Stimulated activated CD4-positive, alpha-beta T cell treated with anti-CD3 and anti-CD28 coated beads, Interleukin-2, amount 100 ng/mL, for 4 hours (primary cell): ENCODE data around the gene PAPPA2.
"Not testable (repeated sequence)": the region's sequence is repeated elsewhere in the genome, so short reads cannot be mapped to it uniquely, and the experiment has no call there.

ENCODE experiments used
- DNase-seq: peaks from one replicate; pipeline ENCODE4 v3.0.0-alpha.2; 2020; ENCODE audit warnings: low read depth

PAPPA2 gene

DNA sequence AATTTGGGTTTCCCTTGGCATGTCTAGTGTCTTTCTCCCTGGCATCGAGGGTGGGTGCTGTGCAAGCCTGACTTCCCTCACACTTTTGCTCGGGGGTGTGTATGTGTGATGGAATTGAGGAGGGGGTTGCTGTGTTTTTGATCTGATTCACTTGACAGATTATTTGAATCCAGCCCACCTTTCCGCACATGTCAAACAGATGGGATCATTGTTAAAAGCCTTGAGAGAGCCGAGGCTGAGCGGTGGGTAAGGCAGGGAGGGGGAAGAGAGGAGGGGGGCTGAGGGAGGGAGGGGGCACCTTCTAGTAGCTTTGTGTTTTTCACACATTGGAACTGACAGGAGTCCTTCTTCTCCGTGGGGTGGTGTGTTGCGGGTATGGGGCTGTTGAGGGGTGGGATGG lies 90.0 kb downstream of the PAPPA2 start:
- no peak for DNase-seq

DNA sequence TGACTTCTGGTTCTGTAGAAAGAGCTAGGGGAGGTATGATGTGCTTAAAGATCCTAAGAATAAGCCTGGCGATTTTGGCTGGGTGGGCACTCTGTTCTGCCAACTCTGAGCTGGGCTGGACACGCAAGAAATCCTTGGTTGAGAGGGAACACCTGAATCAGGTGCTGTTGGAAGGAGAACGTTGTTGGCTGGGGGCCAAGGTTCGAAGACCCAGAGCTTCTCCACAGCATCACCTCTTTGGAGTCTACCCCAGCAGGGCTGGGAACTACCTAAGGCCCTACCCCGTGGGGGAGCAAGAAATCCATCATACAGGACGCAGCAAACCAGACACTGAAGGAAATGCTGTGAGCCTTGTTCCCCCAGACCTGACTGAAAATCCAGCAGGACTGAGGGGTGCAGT lies 93.3 kb downstream of the PAPPA2 start:
- DNase-seq, result no peak

DNA sequence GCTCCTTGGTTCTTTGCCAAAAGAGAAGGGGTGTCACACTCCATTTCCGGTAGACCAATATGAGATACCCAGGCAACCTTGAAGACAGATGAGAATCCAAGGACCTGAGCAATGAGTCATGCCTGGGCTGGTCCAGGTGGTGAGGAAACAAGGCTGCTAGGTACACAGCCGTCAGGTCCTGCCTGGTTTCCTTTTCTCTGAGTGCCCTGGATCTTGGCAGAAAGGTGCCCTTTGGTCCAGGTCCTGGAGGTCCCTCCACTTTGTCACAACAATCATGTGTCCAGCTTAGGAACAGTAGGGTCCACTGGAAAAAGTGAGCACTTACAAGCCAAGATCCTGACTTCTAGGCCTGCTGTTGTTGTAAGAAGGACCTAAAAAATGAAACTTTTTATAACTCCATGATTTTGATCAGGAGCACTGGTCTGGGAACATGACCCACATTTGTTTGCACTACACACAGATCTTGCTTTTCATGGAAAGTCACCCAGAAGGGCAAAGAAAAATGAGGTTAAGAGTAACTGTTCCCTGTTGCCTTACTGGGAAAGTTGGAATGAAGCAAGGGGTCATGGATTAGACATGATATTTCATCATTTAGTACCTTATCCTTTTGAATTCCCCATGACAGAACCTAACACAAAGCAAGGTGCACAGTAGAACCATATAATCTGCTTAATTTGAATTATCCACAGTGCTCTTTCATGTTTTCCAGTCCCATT lies 94.7 kb downstream of the PAPPA2 start:
- DNase-seq, result no peak

DNA sequence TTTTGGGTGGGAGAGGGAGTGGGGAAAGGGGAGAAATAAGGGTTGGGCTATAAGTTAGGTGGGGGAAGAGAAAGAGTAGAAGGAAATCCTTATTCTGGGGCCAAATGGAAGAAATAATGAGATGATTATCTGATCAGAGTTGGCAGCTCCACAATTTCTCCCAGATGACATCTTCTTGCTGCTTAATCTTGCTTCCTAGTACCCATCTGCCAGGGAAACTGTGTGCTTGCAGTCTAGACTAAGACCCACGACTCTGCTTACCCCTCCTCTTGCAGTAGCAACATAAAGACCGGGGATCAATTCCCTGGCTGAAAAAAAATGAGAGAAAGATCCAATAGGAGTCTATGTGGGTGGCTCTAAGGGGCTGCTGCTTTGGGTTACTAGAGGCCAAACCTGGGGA lies 95.6 kb downstream of the PAPPA2 start:
- no peak for DNase-seq

DNA sequence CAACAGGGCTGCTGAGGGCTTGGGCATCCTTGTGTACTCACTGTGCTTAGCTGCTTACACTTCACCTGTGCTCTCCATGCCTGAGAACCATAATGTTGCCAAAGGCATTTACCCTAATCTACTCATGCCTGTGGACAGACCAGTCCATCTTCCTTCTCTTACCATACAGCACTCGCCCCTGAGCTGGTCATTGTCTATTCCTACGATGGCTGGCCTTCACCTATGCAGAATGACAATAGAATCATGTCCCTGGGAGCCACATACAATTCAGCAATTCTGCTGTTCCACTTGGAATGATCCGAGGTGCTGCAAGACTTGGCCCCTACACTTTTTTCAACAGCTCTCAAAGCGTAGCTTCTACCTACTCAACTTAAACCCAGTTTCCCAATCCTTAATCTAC lies 96.5 kb downstream of the PAPPA2 start:
- no peak for DNase-seq

DNA sequence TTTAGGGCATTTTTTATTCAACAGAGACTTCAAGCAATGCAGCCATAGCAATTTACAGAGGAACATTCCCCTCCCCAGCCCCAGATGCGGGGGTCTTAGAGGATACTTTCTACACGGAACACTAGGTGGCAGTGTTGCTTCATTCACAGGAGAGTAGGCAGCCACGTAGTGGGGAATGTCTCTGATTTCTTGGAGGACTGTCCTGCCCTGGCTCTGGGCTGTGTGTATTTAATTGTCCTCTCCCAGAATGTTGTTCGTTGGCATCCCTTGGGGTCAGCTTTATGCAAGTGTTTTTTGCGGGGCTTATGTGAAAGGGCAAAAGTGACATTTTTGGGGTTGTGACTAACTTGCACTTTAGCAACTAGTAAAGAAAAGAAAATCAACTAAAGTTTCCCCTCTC lies 96.9 kb downstream of the PAPPA2 start:
- DNase-seq, result no peak

DNA sequence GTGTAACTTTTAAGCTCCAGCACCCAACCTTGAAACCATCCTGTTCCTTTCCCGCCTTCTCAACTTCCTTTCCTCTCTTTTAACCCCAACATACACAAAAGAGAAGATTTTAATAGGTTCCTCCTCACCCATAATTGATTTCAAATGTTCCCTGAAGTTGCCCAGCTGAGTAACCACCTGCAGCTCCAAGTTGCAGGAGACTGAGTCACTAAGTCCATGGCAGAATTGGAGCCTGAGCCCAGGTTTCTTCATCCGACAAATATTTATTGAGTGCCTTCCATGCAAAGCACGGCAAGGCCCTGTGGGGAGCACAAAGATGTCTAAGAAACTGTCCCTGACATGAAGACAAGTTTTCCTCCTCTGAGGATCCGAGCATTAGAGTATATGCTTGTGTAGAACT lies 97.7 kb downstream of the PAPPA2 start:
- no peak for DNase-seq

DNA sequence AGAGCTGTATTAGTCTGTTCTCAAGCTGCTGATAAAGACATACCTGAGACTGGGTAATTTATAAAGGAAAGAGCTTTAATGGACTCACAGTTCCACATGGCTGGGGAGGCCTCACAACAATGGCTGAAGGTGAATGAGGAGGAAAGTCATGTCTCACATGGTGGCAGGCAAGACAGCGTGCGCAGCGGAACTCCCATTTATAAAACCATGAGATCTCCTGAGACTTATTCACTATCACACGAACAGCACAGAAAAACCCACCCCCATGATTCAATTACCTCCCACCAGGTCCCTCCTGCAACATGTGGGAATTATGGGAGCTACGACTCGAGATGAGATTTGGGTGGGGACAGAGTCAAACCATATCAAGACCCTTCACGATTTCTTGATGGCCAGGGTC lies 98.8 kb downstream of the PAPPA2 start:
- not testable (repeated sequence) for DNase-seq

DNA sequence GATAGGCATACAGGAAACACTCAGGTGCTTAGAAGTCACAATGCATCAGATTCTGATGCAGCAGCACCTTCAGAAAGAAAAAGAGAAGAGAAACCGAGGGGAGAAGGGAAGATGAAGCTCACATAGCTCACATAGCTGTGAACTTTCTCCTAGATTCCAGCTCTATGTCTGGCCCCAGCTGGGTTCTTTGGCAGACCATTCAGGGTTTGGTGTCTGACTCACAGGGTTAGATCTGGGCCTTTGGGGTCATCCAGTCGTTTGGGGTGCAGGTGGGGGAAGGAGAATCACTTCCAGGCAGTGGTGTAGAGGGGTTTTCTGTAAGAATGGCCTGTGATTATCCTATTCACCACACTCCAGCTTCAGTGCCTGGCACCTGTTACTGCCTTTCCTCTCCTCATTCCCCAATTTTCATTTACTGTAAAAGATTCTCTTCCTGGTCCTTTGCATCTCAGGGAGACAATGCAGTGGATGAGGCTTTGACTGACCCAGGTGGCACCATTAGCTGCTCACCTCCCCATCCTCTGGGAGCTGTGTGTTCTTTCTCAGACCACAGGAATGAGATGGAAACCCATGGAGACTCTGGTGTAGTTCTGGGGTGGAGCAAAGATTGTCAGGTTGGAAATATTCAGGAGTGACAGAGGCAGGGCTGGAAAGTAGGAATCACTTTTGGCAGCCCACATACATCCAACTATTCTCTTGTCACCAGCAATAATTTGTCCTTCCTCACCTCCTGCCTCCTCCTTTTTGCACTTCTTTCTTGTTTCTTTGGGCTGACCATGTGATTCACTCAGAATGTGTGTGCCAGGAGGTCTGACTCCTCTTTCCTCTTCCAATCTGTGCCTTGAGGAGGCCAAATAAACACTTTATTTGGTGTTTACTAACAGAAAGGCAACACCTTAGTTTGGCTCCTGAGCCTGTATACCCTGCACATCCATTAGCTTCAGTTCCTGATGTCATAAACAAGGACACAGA lies 103.3 kb downstream of the PAPPA2 start:
- DNase-seq, result no peak

DNA sequence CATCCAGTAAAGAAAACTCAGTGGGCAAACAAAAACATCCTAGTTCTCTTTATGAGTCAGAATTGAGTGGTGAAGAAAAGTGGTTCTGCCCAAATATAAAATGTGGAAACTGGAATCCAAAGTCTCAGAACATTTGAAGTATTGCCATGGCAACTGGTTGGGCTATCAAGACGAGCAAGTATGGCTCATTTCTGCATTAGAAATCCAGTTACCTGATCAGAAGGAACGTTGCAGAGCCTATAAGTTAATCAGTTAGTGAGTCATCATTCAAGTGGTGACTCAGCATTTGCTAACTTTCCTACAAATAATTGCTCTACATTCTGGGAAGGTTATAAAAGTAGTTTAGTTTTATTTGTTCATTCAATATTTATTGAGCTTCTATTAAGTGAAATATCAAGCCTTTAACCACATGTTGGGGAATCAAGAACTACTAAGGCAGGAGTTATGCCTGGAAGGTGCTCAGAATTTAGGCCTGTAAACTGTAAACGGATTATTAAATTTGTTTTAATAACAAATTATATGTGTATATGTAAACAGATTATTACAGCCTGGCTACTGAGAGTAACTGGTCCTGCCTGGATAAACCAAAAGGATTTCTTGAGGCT lies 104.3 kb downstream of the PAPPA2 start:
- DNase-seq, result no peak

DNA sequence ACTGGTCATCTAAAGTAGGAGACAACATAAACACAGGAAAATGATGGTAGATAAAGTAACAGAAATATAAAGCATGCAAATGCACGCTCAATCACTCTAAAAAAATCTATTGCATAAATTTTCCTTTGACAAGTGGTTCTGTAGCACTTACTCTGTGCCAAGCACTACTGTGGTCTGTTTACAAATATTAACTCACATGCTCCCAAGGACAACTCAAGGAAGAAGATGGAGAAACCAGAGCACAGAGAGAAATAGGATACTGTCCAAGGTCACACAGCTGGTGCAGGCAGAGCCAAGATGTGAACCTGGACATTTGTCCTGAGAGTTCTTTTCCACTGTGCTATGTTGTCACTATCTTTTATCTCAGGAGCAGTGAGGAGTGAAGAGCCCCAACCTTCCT lies 105.2 kb downstream of the PAPPA2 start:
- no peak for DNase-seq

DNA sequence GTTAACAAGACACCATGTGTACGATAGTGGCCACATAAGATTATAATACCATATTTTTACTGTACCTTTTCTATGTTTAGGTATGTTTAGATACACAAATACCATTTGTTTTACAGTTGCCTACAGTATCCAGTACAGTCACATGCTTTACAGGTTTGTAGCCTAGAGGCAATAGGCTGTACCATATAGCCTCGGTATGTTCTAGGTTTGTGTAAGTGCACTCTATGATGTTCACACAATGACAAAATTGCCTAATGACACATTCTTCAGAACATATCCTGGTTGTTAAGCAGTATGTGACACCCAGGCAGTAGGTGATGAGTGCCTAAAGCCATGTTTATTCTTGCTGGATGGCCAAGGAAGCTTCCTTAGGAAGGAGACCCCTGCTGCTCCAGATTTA lies 111.8 kb downstream of the PAPPA2 start:
- no peak for DNase-seq

DNA sequence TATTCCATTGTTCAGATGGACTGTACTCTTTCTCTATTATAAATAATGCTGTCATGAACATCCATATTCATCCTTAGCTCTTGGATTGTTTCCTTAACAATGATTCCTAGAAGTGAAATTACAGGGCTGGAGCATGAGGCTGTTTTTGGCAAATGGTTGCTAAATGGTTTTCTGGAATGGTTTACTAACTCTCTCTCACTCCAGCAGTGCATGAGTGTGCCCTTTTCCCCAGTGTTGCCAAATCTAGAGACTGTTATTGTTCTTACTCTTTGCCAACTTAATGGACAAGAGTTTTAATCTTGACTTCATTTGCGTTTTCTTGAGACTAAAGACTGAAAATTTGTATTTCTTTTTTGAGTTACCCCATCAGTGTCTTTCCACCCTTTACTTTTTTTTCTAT lies 113.0 kb downstream of the PAPPA2 start:
- DNase-seq, result no peak

DNA sequence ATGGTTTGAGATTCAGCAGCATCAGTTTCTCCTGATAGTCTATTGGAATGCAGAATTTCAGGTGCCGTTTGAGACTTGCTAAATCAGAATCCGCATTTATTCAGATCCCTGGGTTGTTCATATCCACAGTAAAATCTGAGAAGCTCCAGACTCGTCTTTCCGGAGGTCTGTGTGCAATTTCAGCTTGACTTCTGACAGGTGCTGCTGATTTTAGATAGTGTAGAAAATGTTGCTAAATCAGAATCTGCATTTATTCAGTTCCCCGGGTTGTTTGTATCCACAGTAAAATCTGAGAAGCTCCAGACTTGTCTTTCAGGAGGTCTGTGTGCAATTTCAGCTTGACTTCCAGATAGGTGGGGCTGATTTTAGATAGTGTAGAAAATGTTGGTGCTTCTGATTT lies 113.7 kb downstream of the PAPPA2 start:
- DNase-seq, result no peak

DNA sequence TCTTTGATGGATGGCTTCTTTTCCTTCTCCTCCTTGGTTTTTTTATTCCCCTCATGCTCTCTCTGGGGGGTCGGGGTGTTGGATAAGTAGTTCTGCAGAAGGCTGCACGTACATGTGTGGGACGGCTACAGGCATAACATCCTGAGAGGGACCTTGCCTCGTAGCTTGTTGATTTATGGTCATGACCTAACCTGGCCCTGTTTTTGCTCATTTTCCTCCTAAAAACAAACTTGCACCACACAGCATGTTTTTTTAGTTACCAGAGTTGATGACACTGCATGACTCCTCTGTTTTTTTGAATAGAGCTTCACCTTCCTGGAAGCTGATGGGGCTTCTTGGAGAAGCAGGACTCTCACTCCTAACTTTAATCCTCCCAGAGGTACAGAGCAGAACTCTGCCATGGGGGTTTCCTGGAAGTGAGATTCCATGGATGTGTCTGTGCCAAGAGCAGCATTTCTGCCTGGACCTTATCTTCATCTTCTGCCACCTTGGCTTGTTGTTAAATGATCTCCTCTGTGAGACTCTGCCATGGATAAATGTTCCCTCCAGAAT lies 114.7 kb downstream of the PAPPA2 start:
- no peak for DNase-seq

DNA sequence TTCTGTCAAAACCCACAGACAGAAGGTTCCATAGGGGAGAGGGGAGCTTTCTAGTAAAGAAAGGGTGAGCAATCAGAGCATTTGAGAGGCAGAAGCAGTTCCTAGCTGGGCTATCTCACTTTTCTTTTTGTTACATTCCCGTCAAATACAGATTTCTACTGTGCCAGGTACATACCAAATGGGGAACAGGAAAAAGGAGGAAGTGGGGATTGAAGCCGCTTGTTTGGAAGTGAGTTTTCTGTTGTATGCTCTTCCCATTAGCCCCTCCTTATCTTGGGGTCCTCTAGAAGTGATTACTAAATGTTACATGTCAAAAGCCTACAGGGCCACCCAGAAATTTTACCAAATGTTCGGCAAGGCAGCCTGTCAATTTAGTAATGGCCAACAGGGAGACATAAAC lies 116.1 kb downstream of the PAPPA2 start:
- DNase-seq, result no peak

DNA sequence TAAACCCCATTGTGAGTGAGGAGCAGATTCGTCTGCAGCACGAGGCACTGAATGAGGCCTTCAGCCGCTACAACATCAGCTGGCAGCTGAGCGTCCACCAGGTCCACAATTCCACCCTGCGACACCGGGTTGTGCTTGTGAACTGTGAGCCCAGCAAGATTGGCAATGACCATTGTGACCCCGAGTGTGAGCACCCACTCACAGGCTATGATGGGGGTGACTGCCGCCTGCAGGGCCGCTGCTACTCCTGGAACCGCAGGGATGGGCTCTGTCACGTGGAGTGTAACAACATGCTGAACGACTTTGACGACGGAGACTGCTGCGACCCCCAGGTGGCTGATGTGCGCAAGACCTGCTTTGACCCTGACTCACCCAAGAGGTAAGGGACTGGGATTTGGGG lies 132.2 kb downstream of the PAPPA2 start:
- no peak for DNase-seq

DNA sequence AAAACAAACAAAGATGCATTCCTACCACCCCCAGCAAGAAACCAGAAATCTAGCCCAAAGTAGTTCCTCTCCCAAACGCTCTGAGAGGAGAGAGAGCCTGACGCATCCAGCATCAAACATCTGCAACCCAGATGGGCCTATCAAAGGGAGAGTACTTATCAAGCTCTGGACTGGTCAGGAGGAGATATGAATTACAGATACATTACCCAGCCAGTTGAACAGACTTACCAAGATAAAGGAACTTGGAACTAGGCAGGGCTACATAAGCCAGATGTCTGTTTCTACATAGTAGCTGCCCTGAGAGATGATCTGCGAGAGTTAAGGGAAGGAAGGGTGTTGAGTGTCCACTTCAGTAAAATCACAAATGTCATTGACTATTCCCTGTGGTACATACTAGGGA lies 138.4 kb downstream of the PAPPA2 start:
- DNase-seq, result no peak

DNA sequence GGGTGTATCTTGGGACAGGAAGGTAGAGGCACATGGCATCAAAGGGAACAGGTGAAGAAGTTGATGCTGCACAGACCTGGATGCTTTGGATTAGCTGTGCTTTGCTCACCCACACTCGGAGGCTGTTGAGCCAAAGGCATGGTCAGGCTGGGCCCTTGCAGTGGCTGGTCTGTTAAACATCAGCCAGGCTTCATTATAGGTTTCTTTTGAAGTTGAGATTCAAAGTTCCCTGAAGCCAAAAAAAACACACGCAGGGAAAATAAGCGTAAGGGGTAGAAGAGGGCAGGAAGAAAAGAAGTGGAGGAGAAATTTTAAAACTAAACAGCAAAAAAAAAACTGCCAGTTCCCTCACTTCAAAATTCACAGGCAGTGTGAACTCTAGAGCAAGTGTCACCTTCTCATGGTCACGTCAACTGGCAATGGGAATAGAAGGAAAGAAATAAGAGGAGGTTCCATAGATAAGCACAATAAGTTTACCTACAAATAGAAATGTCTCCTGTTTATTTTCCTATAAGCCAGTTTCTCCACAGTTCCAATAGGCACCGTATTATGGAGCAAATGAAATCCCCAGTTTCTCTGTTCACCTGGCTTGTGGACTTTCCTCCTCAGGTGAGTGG lies 139.5 kb downstream of the PAPPA2 start:
- no peak for DNase-seq

DNA sequence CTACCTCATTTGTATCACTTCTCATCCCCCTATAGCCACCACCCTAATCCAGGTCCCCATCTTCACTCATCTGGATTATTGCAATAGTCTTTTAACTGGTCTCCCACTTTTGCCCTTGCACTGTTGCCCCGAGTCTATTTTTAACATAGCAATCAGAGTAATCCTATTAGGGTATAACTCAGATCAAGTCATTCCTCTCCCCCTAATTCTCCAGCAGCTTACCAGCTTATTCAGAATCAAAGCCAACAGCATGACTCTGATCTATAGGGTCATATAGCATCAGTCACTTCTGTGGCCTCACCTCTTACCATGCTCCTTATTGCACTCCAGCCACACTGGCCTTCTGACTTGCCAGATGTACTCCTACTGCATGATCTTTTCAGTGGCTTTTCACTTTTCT lies 140.7 kb downstream of the PAPPA2 start:
- no peak for DNase-seq

DNA sequence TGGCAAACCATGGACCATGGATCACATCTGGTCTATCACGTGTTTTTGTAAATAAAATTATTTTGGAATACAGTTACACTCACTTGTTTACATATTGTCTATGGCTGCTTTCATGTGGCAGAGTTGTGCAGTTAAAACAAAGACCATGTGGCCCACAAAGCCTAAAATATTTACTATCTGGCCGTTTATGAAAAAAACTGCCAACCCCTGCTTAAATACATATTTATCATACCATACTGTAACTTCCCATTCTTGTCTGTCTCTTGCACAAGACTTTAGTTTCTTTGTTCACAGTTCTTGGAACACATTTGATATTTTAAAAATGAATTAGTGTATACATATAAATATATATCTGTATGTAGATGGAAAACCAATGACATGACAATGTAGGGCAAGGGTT lies 141.5 kb downstream of the PAPPA2 start:
- DNase-seq, result no peak

DNA sequence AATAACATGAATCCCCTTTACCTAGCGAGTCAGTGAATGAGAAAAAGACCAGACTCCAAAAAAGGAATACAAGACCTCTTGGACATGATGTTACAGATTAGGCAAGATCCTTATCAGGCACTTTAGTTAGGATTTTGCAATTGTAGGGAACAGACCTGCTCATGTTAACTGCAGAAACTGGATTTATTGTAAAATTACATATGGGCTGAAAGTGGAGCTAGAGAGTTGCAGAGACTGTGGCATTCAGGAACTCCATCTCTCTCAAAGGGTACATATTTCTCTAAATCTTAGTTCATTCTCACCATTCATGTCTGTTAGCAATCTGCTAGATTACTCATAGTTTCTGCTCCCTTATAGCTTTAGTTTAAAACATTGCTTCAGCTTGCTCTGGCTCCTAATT lies 142.2 kb downstream of the PAPPA2 start:
- DNase-seq, result no peak
